ENCODE data around the gene THUMPD3. TPM values are rescaled to one million over a fixed set of nuclear protein-coding genes. Genes with fewer than 3 reads are reported as not detected.

The THUMPD3 gene
- total and polyA plus RNA-seq, 7 donors, result 40.0 to 70.5 (median 55.0) TPM

DNA sequence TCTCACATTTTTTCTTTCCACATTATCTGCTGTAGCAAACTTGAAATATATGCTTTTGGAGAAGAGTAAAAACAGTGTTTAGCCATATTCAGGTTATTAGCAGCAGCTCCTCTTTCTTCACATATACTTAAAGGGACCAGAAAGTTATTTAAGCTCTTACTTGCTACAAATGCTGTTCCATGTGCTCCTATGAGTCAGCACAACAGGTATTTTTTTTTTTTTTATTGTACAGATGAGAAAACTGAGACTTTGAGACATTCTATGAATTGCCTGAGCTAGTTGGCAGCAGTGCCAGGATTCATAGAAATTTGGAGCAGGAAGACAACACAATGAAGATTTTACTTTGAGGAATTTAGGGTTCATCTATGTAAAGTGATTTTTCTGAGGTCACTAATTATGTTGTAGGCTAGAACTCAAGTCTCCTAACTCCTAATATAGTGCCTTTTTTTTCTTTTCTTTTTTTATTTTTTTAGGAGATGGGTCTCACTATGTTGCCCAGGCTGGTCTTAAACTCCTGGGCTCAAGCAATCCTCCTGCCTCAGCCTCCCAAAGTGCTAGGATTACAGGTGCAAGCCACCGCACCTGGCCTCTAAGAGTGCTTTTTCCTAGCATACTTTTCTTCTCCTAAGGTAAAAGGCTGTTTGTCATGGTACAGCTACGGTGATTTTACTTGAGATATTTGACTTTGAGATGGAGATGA lies 58.1 kb downstream of the THUMPD3 start:
- TF ChIP-seq, protein P1, sequence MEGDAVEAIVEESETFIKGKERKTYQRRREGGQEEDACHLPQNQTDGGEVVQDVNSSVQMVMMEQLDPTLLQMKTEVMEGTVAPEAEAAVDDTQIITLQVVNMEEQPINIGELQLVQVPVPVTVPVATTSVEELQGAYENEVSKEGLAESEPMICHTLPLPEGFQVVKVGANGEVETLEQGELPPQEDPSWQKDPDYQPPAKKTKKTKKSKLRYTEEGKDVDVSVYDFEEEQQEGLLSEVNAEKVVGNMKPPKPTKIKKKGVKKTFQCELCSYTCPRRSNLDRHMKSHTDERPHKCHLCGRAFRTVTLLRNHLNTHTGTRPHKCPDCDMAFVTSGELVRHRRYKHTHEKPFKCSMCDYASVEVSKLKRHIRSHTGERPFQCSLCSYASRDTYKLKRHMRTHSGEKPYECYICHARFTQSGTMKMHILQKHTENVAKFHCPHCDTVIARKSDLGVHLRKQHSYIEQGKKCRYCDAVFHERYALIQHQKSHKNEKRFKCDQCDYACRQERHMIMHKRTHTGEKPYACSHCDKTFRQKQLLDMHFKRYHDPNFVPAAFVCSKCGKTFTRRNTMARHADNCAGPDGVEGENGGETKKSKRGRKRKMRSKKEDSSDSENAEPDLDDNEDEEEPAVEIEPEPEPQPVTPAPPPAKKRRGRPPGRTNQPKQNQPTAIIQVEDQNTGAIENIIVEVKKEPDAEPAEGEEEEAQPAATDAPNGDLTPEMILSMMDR (IDR thresholded peaks at IDR 0.05), result no peak
- no peak for ATAC-seq
- Histone ChIP-seq H3K27me3 (ENCODE audit: insufficient read depth in 3 of 3, low read length in 2 of 3) (no peaks in the 10 kb centered on the region), H3K9me3 (no peaks in the 10 kb centered on the region), H3K36me3 (ENCODE audit: insufficient read depth in 1 of 2, low read depth in 1 of 2) (peaks cover 0 to 10% of the 10 kb centered on the region in 2 donors), H3K4me1 (peaks cover 78% of the 10 kb centered on the region), H3K27ac (peak overlapping the region; percentile 54), H3K4me3 (peak overlapping the region; percentile 7)
- DNase-seq, result no peak
- 80 to 84% (median 83%) methylated on average over 2 of the region's 2 CpGs for WGBS, 3 donors
- intact Hi-C loops (cut with DNase I), result loop anchor here in 1 of 2 donors (5.0 kb wide), 1 partner anchor 59 kb away; the partner anchor contains the start of gene THUMPD3

DNA sequence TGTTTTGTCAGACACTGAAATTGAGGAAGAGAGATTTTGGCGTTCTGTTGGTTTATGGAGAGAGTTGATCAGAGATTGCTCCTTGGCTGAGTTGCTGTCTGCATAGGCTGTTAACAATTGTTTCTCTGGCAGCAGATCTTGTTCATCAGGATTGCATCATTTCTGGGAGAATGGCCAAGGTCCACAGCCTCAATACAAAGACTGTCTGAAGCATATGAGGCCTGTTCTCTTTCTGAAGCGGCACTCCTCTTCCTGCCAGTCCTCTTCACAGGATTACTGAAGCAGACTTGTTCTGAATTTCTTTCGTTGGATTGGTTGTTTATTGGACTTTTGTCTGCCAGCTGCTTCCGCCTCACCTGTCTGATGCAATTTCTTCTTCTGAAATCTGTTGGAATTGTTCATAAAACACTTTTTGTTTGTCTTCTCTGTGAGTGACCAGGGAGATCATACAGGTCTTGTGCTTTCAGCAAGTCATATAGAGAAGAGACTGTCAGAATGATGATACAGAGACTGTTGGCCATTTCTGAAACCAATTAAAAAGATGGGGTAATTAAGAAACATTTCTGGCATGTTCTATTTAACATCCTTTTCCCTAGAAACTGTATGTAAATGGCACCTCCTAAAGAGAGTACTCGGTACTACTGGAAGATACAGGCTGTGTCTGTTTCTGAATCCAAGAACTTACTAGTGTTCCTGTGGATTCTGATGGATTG lies 60.0 kb downstream of the THUMPD3 start:
- intact Hi-C loops (cut with DNase I), result loop anchor here (2.0 to 5.0 kb wide), 3 partner anchors 26 to 70 kb away; partner anchors contain the start of genes SETD5 (in 1 of the 2) and THUMPD3 (in 1 of the 2)
- 6 to 9% (median 7%) methylated on average over 5 of the region's 5 CpGs for WGBS, 3 donors
- TF ChIP-seq, protein P1 (IDR thresholded peaks at IDR 0.05), result peak; percentile 63
- peak overlapping the region; percentile 77 for H3K27ac ChIP-seq
- H3K27me3 ChIP-seq (ENCODE audit: insufficient read depth in 3 of 3, low read length in 2 of 3), result no peaks in the 10 kb centered on the region
- H3K9me3 ChIP-seq, result no peaks in the 10 kb centered on the region
- ATAC-seq (peak; percentile 90 to 93 (median 92)), DNase-seq (peak; percentile 54 to 65)
- H3K36me3 ChIP-seq (ENCODE audit: insufficient read depth in 1 of 2, low read depth in 1 of 2), result peaks cover 0 to 27% of the 10 kb centered on the region in 2 donors
- peaks cover 66% of the 10 kb centered on the region for H3K4me1 ChIP-seq
- peak overlapping the region; percentile 27 for H3K4me3 ChIP-seq

DNA sequence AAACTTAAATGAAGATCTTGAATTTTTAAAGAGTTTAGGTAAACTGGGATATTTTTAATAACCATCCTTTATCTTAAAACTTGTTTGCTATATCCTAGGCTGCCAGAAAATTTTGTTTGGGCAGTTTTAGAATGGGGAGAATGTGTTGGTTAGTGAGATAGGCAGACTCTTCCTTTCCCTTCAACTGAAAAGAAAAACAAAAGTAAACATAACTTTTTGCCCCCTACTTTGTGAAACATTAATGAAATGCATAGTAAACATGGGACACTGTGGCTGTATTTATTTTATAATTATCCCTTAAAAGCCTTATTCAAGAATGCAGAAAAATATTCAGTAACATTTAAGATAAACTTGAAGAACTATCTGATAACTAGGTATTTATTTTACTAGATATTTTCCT lies 65.6 kb downstream of the THUMPD3 start:
- H3K36me3 ChIP-seq (ENCODE audit: insufficient read depth in 1 of 2, low read depth in 1 of 2), result peaks cover 12 to 82% of the 10 kb centered on the region in 2 donors
- DNase-seq (no peak), ATAC-seq (no peak)
- H3K9me3 ChIP-seq, result no peaks in the 10 kb centered on the region
- no peak overlapping the region for H3K27ac ChIP-seq
- H3K4me3 ChIP-seq, result no peak overlapping the region
- no peaks in the 10 kb centered on the region for H3K27me3 ChIP-seq (ENCODE audit: insufficient read depth in 3 of 3, low read length in 2 of 3)
- intact Hi-C loops (cut with DNase I), result loop anchor here in 1 of 2 donors (5.0 kb wide), 1 partner anchor 39 kb away; no protein-coding TSS in a partner anchor
- H3K4me1 ChIP-seq, result peaks cover 23% of the 10 kb centered on the region
- TF ChIP-seq, protein P1 (IDR thresholded peaks at IDR 0.05), result no peak

DNA sequence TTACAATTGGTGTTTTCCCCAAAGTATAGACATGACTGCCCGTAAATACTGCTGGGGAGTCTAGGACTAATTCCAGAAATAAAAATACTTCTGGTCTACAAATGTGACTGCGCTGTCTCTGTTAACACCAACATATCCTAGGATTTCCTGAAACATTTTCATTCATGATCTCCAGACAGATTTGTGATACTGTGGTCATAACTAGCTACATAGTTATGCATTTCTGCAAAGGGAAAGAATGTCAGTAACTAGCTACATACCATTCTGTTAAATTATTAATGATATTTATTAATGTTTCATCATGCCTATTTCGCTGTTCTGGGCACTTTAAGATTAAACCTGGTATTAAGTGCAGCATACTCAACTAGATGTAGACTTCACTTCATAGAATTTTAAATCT lies 67.9 kb downstream of the THUMPD3 start:
- Histone ChIP-seq H3K36me3 (ENCODE audit: insufficient read depth in 1 of 2, low read depth in 1 of 2) (peaks cover 33 to 96% of the 10 kb centered on the region in 2 donors), H3K27me3 (ENCODE audit: insufficient read depth in 3 of 3, low read length in 2 of 3) (no peaks in the 10 kb centered on the region), H3K9me3 (no peaks in the 10 kb centered on the region), H3K27ac (no peak overlapping the region), H3K4me1 (peaks cover 3% of the 10 kb centered on the region), H3K4me3 (no peak overlapping the region)
- WGBS, 3 donors, result 92 to 98% (median 97%) methylated on average over 3 of the region's 3 CpGs
- DNase-seq (no peak), ATAC-seq (no peak)
- TF ChIP-seq, protein P1 (IDR thresholded peaks at IDR 0.05), result no peak
- intact Hi-C loops (cut with DNase I), result loop anchor here in 1 of 2 donors (5.0 kb wide), 2 partner anchors 43 to 47 kb away; no protein-coding TSS in a partner anchor

Measured in psoas muscle (tissue), 8 donors.